Subcutaneous adipose tissue (tissue), 4 donors: Measurements from ENCODE around the gene EPB41L1. TPM values are rescaled to one million over a fixed set of nuclear protein-coding genes. Genes with fewer than 3 reads are reported as not detected.

ENCODE experiments used
- total RNA-seq, 4 donors: library from RNA; depleted of rRNA; stranded (reverse); fragments of >200 nt; gene quantifications; one replicate each; pipeline ENCODE4 v1.1.0, GENCODE V29; 2016
- TF ChIP-seq, protein P1 (sequence below): fragments of 450-650 bp; IDR thresholded peaks from one replicate; pipeline ENCODE4 v1.5.1; 2016; ENCODE audit warnings: low read depth, mild to moderate bottlenecking, control low read depth, antibody characterized with exemption, moderate library complexity

EPB41L1 gene
- total RNA-seq, 4 donors from 2014 or later = 38.1 to 86.1 (median 62.0) TPM

DNA sequence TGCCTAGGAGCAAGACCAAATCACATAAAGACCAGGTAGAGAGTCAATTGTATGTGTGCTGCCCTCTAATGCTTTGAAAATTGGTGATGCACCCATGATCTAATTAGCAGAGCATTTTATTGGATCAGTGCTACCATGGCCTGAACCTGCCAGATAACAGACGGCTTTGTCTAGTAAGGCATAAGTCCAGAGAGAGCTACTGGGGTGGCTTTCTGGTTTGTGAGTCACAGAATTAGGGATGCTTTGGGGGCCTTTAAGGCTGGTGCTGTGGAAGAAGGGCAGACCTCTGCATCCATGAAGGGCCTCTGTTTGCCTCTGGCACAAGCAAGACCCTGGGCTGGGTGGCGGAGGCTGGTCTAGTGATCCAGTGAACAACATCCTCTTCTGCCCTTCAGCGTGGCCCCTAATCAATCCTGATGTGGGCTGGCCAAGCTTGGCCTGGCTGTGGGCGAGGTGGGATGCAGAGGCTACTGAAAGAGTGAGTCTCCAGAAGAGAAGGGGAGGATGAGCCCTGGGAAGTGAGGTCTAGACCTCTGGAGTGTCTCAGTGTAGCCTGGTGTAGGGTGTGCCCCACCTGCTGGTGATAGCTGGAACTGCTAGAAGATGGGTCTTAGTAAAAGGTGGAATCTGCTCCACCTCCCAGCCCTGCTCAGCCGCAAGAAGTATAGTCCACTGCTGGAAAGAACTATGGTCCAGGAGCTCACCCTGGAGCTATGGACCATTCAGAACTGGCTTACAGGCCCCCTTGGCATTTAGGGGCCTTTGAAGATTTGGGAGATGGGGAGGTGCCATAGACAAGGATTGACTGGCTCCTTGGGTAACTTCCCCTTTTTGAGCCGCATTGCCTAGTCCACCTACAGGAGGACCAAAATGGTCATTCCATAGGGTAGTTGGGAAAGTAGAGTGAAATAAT lies 45.1 kb downstream of the EPB41L1 start:
- TF ChIP-seq, protein P1, sequence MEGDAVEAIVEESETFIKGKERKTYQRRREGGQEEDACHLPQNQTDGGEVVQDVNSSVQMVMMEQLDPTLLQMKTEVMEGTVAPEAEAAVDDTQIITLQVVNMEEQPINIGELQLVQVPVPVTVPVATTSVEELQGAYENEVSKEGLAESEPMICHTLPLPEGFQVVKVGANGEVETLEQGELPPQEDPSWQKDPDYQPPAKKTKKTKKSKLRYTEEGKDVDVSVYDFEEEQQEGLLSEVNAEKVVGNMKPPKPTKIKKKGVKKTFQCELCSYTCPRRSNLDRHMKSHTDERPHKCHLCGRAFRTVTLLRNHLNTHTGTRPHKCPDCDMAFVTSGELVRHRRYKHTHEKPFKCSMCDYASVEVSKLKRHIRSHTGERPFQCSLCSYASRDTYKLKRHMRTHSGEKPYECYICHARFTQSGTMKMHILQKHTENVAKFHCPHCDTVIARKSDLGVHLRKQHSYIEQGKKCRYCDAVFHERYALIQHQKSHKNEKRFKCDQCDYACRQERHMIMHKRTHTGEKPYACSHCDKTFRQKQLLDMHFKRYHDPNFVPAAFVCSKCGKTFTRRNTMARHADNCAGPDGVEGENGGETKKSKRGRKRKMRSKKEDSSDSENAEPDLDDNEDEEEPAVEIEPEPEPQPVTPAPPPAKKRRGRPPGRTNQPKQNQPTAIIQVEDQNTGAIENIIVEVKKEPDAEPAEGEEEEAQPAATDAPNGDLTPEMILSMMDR = no peak

DNA sequence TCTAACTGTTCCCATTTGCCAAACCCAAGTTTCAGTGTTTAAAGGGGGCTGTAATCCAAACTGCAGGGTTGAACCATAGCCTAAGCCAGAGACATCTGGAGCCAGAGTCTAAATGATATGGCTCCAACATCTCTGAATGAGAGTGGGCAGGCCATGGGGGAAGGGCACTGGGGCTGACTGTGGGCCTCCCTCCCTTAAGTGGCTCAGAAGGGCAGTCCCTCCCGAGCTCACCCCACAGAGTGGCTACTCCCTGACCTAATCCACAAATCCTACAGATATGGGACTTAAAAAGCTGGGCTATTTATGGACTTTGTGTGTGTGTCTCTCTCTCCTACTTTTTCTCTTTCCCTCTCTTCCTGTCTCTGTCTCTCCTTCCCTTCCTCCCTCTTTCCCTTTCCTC lies 45.9 kb downstream of the EPB41L1 start:
- TF ChIP-seq, protein P1 = no peak

DNA sequence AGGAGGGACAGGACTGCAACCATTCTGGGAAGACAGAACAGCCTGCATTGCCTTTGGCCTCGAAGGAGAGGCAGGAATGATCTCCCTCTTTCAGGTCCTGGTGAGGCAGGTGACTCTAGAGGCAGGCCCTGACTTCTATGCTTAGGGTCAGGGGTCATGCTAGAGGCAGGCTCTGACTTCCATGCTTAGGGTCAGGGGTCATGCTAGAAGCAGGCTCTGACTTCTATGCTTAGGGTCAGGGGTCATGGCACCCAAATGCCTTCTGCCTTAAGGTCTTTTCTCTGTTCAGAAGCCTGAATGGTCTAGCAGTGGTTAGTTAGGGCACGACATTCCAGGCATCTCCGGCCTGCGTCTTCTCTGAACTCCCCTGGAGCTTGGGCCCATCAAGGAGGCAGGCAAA lies 46.7 kb downstream of the EPB41L1 start:
- TF ChIP-seq, protein P1 = no peak

DNA sequence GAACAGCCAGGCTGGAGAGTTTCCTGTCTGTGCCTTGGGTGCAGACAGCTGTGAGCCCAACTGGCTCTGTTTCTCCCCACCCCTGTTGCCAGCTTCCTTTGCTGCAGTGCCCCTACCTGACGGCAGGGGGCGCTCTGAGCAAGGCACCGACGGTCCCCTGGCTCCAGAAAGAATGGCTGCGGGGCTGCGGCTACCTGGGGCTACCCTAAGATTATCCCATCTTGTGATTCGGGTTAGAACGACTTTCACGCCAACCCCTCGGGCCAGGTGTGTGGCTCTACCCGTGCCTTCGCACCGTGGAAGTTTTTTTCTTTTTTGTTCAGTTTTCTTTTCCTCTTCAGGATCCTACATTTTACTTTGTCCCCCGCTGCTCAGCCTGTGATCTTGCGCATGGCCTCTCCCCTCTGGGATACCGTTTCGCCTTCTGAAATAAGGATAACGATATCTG lies 48.4 kb downstream of the EPB41L1 start:
- TF ChIP-seq, protein P1 = no peak

DNA sequence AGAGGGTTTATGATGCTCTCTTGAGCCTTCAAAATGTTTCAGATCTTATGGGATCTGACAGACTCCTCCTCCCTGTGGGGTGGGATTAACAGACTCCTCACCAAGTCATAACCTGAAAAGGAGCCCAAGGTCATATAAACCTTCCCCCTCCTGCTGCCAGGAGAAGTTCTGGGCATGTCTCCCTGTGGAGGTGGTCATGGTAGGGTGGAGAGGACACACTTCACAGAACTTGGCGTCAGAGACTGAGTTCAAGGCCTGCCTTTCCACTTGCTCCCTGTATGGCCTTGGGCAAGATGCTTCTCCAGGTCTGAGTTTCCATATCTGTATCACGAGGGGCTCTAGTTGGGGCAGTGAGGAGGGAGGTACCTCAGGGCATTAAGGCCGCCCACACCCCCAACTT lies 49.3 kb downstream of the EPB41L1 start:
- TF ChIP-seq, protein P1 = no peak

DNA sequence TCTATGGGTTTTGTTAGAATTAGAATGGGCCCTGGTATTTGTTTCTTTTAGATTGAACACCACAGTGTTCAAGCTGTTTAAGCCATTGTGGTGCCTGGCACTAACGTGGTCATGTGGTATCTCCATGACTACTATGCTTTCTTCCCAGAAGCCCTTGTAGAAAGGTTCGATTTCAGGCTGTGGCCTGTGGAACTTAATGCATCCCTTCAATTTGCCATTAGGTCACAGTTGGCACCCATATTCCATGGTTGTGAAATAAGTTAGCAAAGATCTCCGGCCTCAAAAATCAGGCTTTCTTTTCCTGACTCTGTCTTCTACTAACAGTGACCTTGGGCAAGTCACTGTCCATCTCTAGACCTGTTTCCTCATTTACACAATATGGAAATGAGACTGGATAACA lies 50.5 kb downstream of the EPB41L1 start:
- TF ChIP-seq, protein P1 = no peak

DNA sequence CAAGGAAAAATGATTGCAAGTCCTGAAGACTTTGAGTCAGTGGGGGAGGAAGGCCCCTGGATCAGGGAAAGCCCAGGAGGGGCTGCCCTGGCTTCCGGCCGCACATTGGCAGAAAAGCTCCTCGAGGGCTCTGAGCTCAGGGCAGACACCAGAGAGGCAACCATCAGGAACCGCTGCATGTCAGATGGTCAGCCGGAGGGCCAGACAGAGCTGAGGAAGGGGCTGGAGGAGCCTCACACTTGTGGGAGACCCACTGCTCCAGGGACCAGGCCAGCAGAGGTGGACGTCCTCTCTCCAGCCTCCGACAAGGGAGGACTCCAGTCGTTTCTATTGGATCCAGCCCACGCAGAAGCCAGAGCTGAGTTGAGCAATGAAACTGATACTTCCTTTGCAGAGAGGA lies 51.5 kb downstream of the EPB41L1 start:
- TF ChIP-seq, protein P1 = no peak
